Fibroblast of villous mesenchyme (primary cell): Measurements from ENCODE around the gene SLAIN2. TPM values are rescaled to one million over a fixed set of nuclear protein-coding genes. Genes with fewer than 3 reads are reported as not detected.
A peak's percentile ranks its signal among the peaks of the same experiment; 100 is the strongest.

Source experiments
- DNase-seq: peaks from one replicate; pipeline ENCODE4 v3.0.0-alpha.2; 2010; ENCODE audit warnings: low read depth
- H3K4me3 ChIP-seq: 2 replicates; pipeline ENCODE4 v1.5.1; 2011; ENCODE audit warnings: low read depth, mild to moderate bottlenecking, low read length
- CTCF ChIP-seq: IDR thresholded peaks from 2 replicates; pipeline ENCODE4 v1.5.1; 2012; ENCODE audit warnings: low read depth, mild to moderate bottlenecking, low read length; ENCODE audit not compliant: insufficient read depth
- total RNA-seq: library from RNA; depleted of rRNA; stranded (reverse); fragments of >200 nt; gene quantifications from 2 replicates; pipeline ENCODE4 v1.2.3, GENCODE V29; 2012

Gene SLAIN2
- total RNA-seq, 1 donor = 99.7 TPM

DNA sequence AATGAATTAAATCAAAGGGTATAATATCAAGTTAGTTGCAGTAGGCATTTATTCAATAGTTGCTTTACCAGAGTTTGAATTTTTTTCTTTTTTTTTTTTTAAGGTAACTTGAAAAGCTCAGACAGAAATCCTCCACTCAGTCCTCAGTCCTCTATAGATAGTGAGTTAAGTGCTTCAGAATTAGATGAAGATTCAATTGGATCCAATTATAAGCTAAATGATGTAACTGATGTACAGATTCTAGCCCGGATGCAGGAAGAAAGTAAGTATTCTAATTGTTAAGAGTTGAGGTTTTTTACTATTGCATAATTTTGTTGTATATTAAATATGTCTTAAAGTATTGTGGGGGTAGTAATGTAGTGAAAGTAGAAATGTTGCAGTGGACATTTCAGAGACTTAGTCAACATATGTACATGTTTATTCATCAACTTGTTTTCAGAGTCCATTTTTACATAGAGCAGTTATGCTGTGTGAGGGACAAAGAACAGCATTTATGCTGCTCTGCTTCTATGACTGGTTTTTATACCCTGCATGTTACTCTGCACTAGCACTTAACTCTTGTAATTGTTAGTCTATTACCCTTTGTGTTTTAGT, 38.4 kb downstream of the SLAIN2 start:
- H3K4me3 ChIP-seq = no peak overlapping the region
- no peak for DNase-seq
- TF ChIP-seq CTCF = no peak

- no peak for TF ChIP-seq CTCF
- H3K4me3 ChIP-seq = no peak overlapping the region
- no peak for DNase-seq
Observed at GRCh38 chr4:48380583-48381167, 39.3 kb downstream of the SLAIN2 start.

DNA sequence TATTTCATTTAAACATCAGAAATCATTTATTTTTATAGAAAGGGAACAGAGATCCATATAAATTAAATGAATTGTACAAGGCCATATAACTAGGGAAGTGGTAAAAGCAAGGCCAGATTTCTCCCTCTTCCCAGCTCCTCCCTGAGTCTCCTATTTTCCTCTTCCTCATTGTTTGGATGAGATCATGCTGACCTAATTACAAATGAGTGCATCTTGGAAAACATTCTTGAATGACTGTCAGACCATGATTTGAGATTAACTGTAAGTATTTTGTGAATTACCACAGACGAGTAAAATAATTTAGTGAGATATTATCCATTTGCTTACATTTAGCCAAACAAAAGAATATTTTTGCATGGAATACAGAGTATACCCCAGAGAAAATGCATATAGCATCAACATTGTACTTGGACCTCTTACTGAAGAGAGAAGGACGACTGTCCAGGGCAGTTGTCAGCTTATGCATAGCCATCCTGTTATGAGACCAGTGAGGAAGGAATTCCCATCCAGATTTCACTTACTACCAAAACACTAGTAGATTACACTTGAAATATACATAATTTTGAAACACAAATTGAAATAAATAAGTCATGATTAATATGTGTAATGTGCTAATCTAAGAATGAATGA, 47.3 kb downstream of the SLAIN2 start:
- peak; percentile 34 for DNase-seq
- TF ChIP-seq CTCF = no peak
- no peak overlapping the region for H3K4me3 ChIP-seq

- no peak overlapping the region for H3K4me3 ChIP-seq
- no peak for DNase-seq
- TF ChIP-seq CTCF = no peak
Observed at GRCh38 chr4:48396043-48396442, 54.7 kb downstream of the SLAIN2 start.

DNA sequence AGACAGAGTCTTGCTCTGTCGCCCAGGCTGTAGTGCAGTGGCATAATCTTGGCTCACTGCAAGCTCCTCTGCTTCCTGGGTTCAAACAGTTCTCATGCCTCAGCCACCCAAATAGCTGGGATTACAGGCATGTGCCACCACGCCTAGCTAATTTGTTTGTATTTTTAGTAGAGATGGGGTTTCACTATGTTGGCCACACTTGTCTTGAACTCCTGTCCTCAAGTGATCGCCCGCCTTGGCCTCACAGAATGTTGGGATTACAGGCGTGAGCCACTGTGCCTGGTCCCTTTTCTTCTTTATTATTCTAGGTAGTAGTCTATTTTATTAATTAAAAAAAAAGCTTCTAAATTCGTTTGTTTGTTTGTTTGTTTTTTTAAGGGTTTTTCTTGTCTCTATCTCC, 59.1 kb downstream of the SLAIN2 start:
- no peak overlapping the region for H3K4me3 ChIP-seq
- DNase-seq = no peak
- TF ChIP-seq CTCF = no peak

GRCh38 chr4:48403358-48403757, 62.0 kb downstream of the SLAIN2 start:
- no peak for DNase-seq
- no peak overlapping the region for H3K4me3 ChIP-seq
- TF ChIP-seq CTCF = no peak
